Neural cell (in vitro differentiated cells): ENCODE data around the gene PLCL1. TPM values are rescaled to one million over a fixed set of nuclear protein-coding genes. Genes with fewer than 3 reads are reported as not detected.

ENCODE experiments used
- H2AFZ ChIP-seq: fragments of 200-600, 300-800 bp; sonication (generic), shearing (Covaris generic); 2 replicates; pipeline ENCODE4 v1.6.0; 2014; ENCODE audit warnings: low read depth, mild to moderate bottlenecking, antibody characterized with exemption, low read length, moderate library complexity
- H3F3A ChIP-seq: fragments of 200-600 bp; shearing (Covaris generic); 2 replicates; pipeline ENCODE4 v1.6.1; 2016; ENCODE audit warnings: mild to moderate bottlenecking, moderate library complexity, mixed read lengths, antibody characterized with exemption, low read length; ENCODE audit not compliant: insufficient read depth, poor library complexity, severe bottlenecking
- H3K27ac ChIP-seq: fragments of 200-600, 300-800 bp; sonication (generic), shearing (Covaris generic); 2 replicates; pipeline ENCODE4 v1.5.1; 2014; ENCODE audit warnings: mild to moderate bottlenecking, low read length, moderate library complexity
- H3K27me3 ChIP-seq: fragments of 300-800, 200-600 bp; sonication (generic), shearing (Covaris generic); 2 replicates; pipeline ENCODE4 v1.6.0; 2014; ENCODE audit warnings: mild to moderate bottlenecking, low read depth, low read length, moderate library complexity; ENCODE audit not compliant: insufficient read depth
- H3K36me3 ChIP-seq: fragments of 300-800, 200-600 bp; sonication (generic), shearing (Covaris generic); 2 replicates; pipeline ENCODE4 v1.5.1; 2014; ENCODE audit warnings: mild to moderate bottlenecking, antibody characterized with exemption, low read length, moderate library complexity; ENCODE audit not compliant: insufficient read depth
- H3K4me2 ChIP-seq: fragments of 300-800, 200-600 bp; sonication (generic), shearing (Covaris generic); 2 replicates; pipeline ENCODE4 v1.6.0; 2014; ENCODE audit warnings: mild to moderate bottlenecking, low read length
- H3K4me3 ChIP-seq: fragments of 300-800, 200-600 bp; sonication (generic), shearing (Covaris generic); 2 replicates; pipeline ENCODE4 v1.5.1; 2014; ENCODE audit warnings: mild to moderate bottlenecking, low read length, moderate library complexity
- H3K79me2 ChIP-seq: fragments of 200-600 bp; shearing (Covaris generic); replicated peaks from 2 replicates; pipeline ENCODE4 v1.6.0; 2014; ENCODE audit warnings: mild to moderate bottlenecking, low read length, moderate library complexity; ENCODE audit not compliant: insufficient read depth
- H3K9ac ChIP-seq: fragments of 300-800, 200-600 bp; sonication (generic), shearing (Covaris generic); 2 replicates; pipeline ENCODE4 v1.6.1; 2016; ENCODE audit warnings: mild to moderate bottlenecking, low read length, mixed read lengths
- H3K9me2 ChIP-seq: fragments of 200-600 bp; shearing (Covaris generic); 2 replicates; pipeline ENCODE4 v1.6.1; 2016; ENCODE audit warnings: mild to moderate bottlenecking, low read length, mixed read lengths; ENCODE audit not compliant: insufficient read depth
- H3K9me3 ChIP-seq: fragments of 200-600, 300-800 bp; sonication (generic), shearing (Covaris generic); 2 replicates; pipeline ENCODE4 v1.6.1; 2016; ENCODE audit warnings: mild to moderate bottlenecking, mixed run types, low read length, moderate library complexity, mixed read lengths
- H4K20me1 ChIP-seq: fragments of 200-600 bp; shearing (Covaris generic); 2 replicates; pipeline ENCODE4 v1.6.1; 2016; ENCODE audit warnings: mild to moderate bottlenecking, mixed run types; ENCODE audit not compliant: insufficient read depth
- EP300 ChIP-seq: fragments of 450-650 bp; conservative IDR thresholded peaks from 2 replicates; pipeline ENCODE4 v1.6.1; 2014; ENCODE audit warnings: antibody characterized with exemption, mild to moderate bottlenecking, moderate library complexity; ENCODE audit not compliant: poor library complexity, severe bottlenecking
- EZH2 ChIP-seq: fragments of 200-600, 300-800 bp; shearing (Covaris generic), sonication (generic); IDR thresholded peaks from 2 replicates; pipeline ENCODE4 v1.6.1; 2014; ENCODE audit warnings: antibody characterized with exemption, low read length, borderline replicate concordance, mild to moderate bottlenecking; ENCODE audit not compliant: insufficient read depth, poor library complexity, severe bottlenecking
- MXI1 ChIP-seq: fragments of 450-650 bp; conservative IDR thresholded peaks from 2 replicates; pipeline ENCODE4 v1.6.1; 2014; ENCODE audit warnings: antibody characterized with exemption, mild to moderate bottlenecking; ENCODE audit not compliant: poor library complexity, severe bottlenecking
- POLR2AphosphoS5 ChIP-seq: IDR thresholded peaks from 2 replicates; pipeline ENCODE4 v1.6.1; 2012
- RAD21 ChIP-seq: fragments of 450-650 bp; conservative IDR thresholded peaks from 2 replicates; pipeline ENCODE4 v1.6.1; 2014; ENCODE audit warnings: antibody characterized with exemption, mild to moderate bottlenecking, moderate library complexity
- SMC3 ChIP-seq: fragments of 450-650 bp; conservative IDR thresholded peaks from 2 replicates; pipeline ENCODE4 v1.6.1; 2014; ENCODE audit warnings: antibody characterized with exemption, mild to moderate bottlenecking, moderate library complexity; ENCODE audit not compliant: poor library complexity
- TAF1 ChIP-seq: IDR thresholded peaks from 2 replicates; pipeline ENCODE4 v1.6.1; 2012; ENCODE audit warnings: low read depth
- polyA plus RNA-seq: library from polyadenylated mRNA; depleted of rRNA; stranded (reverse); fragments of >200 nt; gene quantifications from 2 replicates; pipeline ENCODE4 v1.2.3, GENCODE V29; 2014
- TF ChIP-seq, protein P1 (sequence below): IDR thresholded peaks from 2 replicates; pipeline ENCODE4 v1.6.1; 2012; ENCODE audit warnings: borderline replicate concordance
- TF ChIP-seq, protein P2 (sequence below): fragments of 450-650 bp; IDR thresholded peaks from 2 replicates; pipeline ENCODE4 v1.5.1; 2014; ENCODE audit warnings: antibody characterized with exemption, mild to moderate bottlenecking, moderate library complexity; ENCODE audit not compliant: poor library complexity, severe bottlenecking

PLCL1 gene
- polyA plus RNA-seq, 1 donor from 2014 or later = 6.8 TPM

DNA sequence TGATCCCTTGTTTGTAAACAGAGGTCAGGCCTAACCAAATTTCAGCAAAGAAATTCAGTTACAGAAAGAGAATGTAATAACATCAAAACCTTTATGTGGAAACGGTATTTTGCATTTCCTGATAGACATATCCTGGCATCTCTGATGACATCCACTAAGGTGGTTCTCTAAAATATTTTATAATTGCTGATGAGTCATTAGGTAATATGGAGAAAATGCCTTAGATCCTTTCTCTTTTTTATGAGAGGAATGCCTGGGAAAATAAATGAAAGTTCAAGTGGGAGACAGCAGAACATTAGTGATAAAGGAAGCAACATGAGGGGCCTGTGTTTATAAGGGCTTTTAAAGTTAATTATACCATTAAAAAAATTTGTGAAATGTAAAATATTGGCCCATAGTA lies 72.6 kb downstream of the PLCL1 start:
- no peaks in the 10 kb centered on the region for H4K20me1 ChIP-seq
- no peak overlapping the region for H2AFZ ChIP-seq
- H3K4me2 ChIP-seq = no peak overlapping the region
- no peaks in the 10 kb centered on the region for H3K27me3 ChIP-seq
- no peaks in the 10 kb centered on the region for H3K9me3 ChIP-seq
- H3K9me2 ChIP-seq = no peaks in the 10 kb centered on the region
- no peaks in the 10 kb centered on the region for H3F3A ChIP-seq
- no peak overlapping the region for H3K4me3 ChIP-seq
- no peak overlapping the region for H3K9ac ChIP-seq
- no peaks in the 10 kb centered on the region for H3K36me3 ChIP-seq
- no peak overlapping the region for H3K27ac ChIP-seq
- H3K79me2 ChIP-seq = no peaks in the 10 kb centered on the region
- TF ChIP-seq RAD21 = no peak
- TF ChIP-seq POLR2AphosphoS5 = no peak
- TF ChIP-seq, protein P1, sequence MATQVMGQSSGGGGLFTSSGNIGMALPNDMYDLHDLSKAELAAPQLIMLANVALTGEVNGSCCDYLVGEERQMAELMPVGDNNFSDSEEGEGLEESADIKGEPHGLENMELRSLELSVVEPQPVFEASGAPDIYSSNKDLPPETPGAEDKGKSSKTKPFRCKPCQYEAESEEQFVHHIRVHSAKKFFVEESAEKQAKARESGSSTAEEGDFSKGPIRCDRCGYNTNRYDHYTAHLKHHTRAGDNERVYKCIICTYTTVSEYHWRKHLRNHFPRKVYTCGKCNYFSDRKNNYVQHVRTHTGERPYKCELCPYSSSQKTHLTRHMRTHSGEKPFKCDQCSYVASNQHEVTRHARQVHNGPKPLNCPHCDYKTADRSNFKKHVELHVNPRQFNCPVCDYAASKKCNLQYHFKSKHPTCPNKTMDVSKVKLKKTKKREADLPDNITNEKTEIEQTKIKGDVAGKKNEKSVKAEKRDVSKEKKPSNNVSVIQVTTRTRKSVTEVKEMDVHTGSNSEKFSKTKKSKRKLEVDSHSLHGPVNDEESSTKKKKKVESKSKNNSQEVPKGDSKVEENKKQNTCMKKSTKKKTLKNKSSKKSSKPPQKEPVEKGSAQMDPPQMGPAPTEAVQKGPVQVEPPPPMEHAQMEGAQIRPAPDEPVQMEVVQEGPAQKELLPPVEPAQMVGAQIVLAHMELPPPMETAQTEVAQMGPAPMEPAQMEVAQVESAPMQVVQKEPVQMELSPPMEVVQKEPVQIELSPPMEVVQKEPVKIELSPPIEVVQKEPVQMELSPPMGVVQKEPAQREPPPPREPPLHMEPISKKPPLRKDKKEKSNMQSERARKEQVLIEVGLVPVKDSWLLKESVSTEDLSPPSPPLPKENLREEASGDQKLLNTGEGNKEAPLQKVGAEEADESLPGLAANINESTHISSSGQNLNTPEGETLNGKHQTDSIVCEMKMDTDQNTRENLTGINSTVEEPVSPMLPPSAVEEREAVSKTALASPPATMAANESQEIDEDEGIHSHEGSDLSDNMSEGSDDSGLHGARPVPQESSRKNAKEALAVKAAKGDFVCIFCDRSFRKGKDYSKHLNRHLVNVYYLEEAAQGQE = no peak
- TF ChIP-seq, protein P2, sequence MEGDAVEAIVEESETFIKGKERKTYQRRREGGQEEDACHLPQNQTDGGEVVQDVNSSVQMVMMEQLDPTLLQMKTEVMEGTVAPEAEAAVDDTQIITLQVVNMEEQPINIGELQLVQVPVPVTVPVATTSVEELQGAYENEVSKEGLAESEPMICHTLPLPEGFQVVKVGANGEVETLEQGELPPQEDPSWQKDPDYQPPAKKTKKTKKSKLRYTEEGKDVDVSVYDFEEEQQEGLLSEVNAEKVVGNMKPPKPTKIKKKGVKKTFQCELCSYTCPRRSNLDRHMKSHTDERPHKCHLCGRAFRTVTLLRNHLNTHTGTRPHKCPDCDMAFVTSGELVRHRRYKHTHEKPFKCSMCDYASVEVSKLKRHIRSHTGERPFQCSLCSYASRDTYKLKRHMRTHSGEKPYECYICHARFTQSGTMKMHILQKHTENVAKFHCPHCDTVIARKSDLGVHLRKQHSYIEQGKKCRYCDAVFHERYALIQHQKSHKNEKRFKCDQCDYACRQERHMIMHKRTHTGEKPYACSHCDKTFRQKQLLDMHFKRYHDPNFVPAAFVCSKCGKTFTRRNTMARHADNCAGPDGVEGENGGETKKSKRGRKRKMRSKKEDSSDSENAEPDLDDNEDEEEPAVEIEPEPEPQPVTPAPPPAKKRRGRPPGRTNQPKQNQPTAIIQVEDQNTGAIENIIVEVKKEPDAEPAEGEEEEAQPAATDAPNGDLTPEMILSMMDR = no peak
- no peak for TF ChIP-seq EZH2
- no peak for TF ChIP-seq TAF1
- no peak for TF ChIP-seq SMC3

DNA sequence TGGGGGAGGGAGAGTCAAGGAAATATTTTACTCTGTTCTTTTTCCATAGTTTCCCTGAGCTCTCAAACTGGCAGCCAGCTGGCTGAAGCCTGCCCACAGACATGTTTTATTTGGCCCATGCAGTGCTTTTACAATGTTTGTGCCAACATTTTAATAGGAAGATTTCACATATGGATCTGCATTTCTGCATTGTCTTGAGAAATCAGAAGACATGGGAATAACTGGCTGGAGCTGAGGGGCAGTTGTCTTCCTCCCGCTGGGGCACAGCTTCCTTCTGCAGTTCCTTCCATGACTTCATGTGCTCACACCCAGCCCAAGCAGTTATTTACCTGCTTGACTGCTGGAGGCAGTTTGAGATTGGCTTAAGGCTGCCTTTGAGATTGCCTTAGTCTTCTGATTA lies 74.4 kb downstream of the PLCL1 start:
- Histone ChIP-seq H3K79me2 (no peaks in the 10 kb centered on the region), H3K36me3 (no peaks in the 10 kb centered on the region), H3K9ac (no peak overlapping the region), H2AFZ (no peak overlapping the region), H3K27me3 (no peaks in the 10 kb centered on the region), H3K4me2 (no peak overlapping the region), H4K20me1 (no peaks in the 10 kb centered on the region), H3F3A (no peaks in the 10 kb centered on the region), H3K9me2 (no peaks in the 10 kb centered on the region), H3K9me3 (no peaks in the 10 kb centered on the region), H3K27ac (no peak overlapping the region), H3K4me3 (no peak overlapping the region)
- TF ChIP-seq RAD21 = no peak
- TF ChIP-seq, protein P2 = no peak
- no peak for TF ChIP-seq TAF1
- no peak for TF ChIP-seq EP300
- TF ChIP-seq, protein P1 = no peak
- TF ChIP-seq MXI1 = no peak
- no peak for TF ChIP-seq EZH2
- TF ChIP-seq SMC3 = no peak
- no peak for TF ChIP-seq POLR2AphosphoS5
